H1 (cell line): ENCODE measurements around the gene CLIC3. TPM values are rescaled to one million over a fixed set of nuclear protein-coding genes. Genes with fewer than 3 reads are reported as not detected.

ENCODE experiments used
- CTCF ChIA-PET: fragments of 300-600 bp; sonication (Branson Sonifier 250); formaldehyde crosslinking; loops from one replicate; lab custom pipeline; 2021; ENCODE audit not compliant: partially characterized antibody; lab: Charles Lee
- POLR2A ChIA-PET: fragments of 300-600 bp; sonication (Branson Sonifier 250); formaldehyde crosslinking; loops from one replicate; lab custom pipeline; 2021; ENCODE audit warnings: inconsistent platforms; ENCODE audit not compliant: partially characterized antibody; lab: Charles Lee
- DNase-seq, 2 experiments: peaks; one replicate each; pipeline versions ENCODE4 v3.0.0 to v3.0.0-alpha.2; 2010 to 2022; ENCODE audit warnings: low spot score in 2 of 2, low read depth in 1 of 2, mixed read lengths in 1 of 2
- FAIRE-seq: peaks from 2 replicates; lab custom pipeline; 2011; peaks lifted over from hg19 to GRCh38; lab: Jason Lieb, UNC
- H2AFZ ChIP-seq: 2 replicates; pipeline ENCODE4 v1.8.1; 2012; ENCODE audit warnings: low read length, inconsistent platforms
- H2AK5ac ChIP-seq: 2 replicates; pipeline ENCODE4 v1.6.1; 2013; ENCODE audit warnings: low read depth, low read length
- H2BK120ac ChIP-seq: replicated peaks from 2 replicates; pipeline ENCODE3; 2013; ENCODE audit warnings: low read depth, low read length, inconsistent platforms
- H2BK12ac ChIP-seq: 2 replicates; pipeline ENCODE4 v1.6.1; 2013; ENCODE audit warnings: low read depth, low read length
- H2BK15ac ChIP-seq: 2 replicates; pipeline ENCODE4 v1.6.1; 2013; ENCODE audit warnings: low read length
- H2BK20ac ChIP-seq: 2 replicates; pipeline ENCODE4 v1.6.1; 2013; ENCODE audit warnings: low read length
- H2BK5ac ChIP-seq: 2 replicates; pipeline ENCODE4 v1.6.1; 2013; ENCODE audit warnings: low read depth, low read length
- H3K14ac ChIP-seq: 2 replicates; pipeline ENCODE4 v1.6.1; 2013; ENCODE audit warnings: inconsistent platforms; ENCODE audit not compliant: insufficient read length
- H3K18ac ChIP-seq: 2 replicates; pipeline ENCODE4 v1.6.1; 2013; ENCODE audit warnings: low read length; ENCODE audit errors: extremely low read depth
- H3K23ac ChIP-seq: 2 replicates; pipeline ENCODE4 v1.6.1; 2013; ENCODE audit warnings: inconsistent platforms; ENCODE audit not compliant: insufficient read length
- H3K23me2 ChIP-seq: 2 replicates; pipeline ENCODE4 v1.6.1; 2013; ENCODE audit warnings: low read depth, low read length
- H3K27ac ChIP-seq: 2 replicates; pipeline ENCODE4 v1.6.1; 2011; ENCODE audit warnings: low read depth, low read length, inconsistent platforms
- H3K27me3 ChIP-seq, 4 experiments: replicated peaks in 1 of 4; 1 replicate in 1 of 4; 2 replicates in 3 of 4; pipeline versions ENCODE4 v1.6.1 to v1.8.1; 2011 to 2013; ENCODE audit warnings: low read length in 3 of 4, mild to moderate bottlenecking in 3 of 4, inconsistent platforms in 2 of 4, mixed read lengths in 2 of 4, moderate library complexity in 1 of 4; ENCODE audit not compliant: control insufficient read depth in 3 of 4, insufficient read depth in 3 of 4; ENCODE audit errors: extremely low read depth in 1 of 4
- H3K36me3 ChIP-seq, 4 experiments: 2 replicates each; pipeline versions ENCODE4 v1.6.1 to v1.8.1; 2011 to 2013; ENCODE audit warnings: mild to moderate bottlenecking in 4 of 4, low read length in 3 of 4, moderate library complexity in 2 of 4, control low read depth in 1 of 4, inconsistent platforms in 1 of 4; ENCODE audit not compliant: insufficient read depth in 4 of 4, control insufficient read depth in 2 of 4
- H3K4ac ChIP-seq: replicated peaks from 2 replicates; pipeline ENCODE3; 2013; ENCODE audit warnings: low read length, low read depth, mixed read lengths, inconsistent platforms; ENCODE audit not compliant: insufficient read length
- H3K4me1 ChIP-seq, 4 experiments: replicated peaks in 1 of 4; 1 replicate in 1 of 4; 2 replicates in 3 of 4; pipeline versions ENCODE4 v1.6.1 to v1.8.1; 2011 to 2013; ENCODE audit warnings: low read length in 3 of 4, inconsistent platforms in 2 of 4, mixed read lengths in 1 of 4; ENCODE audit not compliant: insufficient read depth in 4 of 4, control insufficient read depth in 3 of 4
- H3K4me2 ChIP-seq, 2 experiments: 2 replicates each; pipeline versions ENCODE4 v1.6.1 to v1.8.1; 2011 to 2013; ENCODE audit warnings: low read depth in 2 of 2, low read length in 2 of 2, control low read depth in 1 of 2, inconsistent platforms in 1 of 2, mild to moderate bottlenecking in 1 of 2; ENCODE audit not compliant: insufficient read depth in 1 of 2
- H3K4me3 ChIP-seq, 4 experiments: fragments of 200-600, 300-600 bp in 1 of 4; sonication (generic), shearing (Covaris generic), sonication (Bioruptor Twin) in 1 of 4; 2 replicates each; pipeline versions ENCODE4 v1.5.1 to v1.8.1; 2011 to 2016; ENCODE audit warnings: low read length in 4 of 4, low read depth in 3 of 4, control low read depth in 2 of 4, inconsistent platforms in 2 of 4, mild to moderate bottlenecking in 2 of 4, mixed read lengths in 1 of 4, moderate library complexity in 1 of 4; ENCODE audit not compliant: insufficient read depth in 2 of 4; ENCODE audit errors: extremely low read depth in 1 of 4
- H3K56ac ChIP-seq: replicated peaks from 2 replicates; pipeline ENCODE3; 2013; ENCODE audit warnings: low read depth, mild to moderate bottlenecking, mixed read lengths, low read length, inconsistent platforms; ENCODE audit not compliant: insufficient read length
- H3K79me1 ChIP-seq: 2 replicates; pipeline ENCODE4 v1.6.1; 2013; ENCODE audit warnings: low read depth, low read length, control low read depth
- H3K79me2 ChIP-seq, 2 experiments: 2 replicates each; pipeline versions ENCODE4 v1.6.1 to v1.8.1; 2012 to 2013; ENCODE audit warnings: low read length in 2 of 2, mild to moderate bottlenecking in 2 of 2, inconsistent platforms in 1 of 2; ENCODE audit not compliant: insufficient read depth in 2 of 2, control insufficient read depth in 1 of 2
- H3K9ac ChIP-seq, 4 experiments: replicated peaks in 1 of 4; 1 replicate in 1 of 4; 2 replicates in 3 of 4; pipeline versions ENCODE4 v1.6.1 to v1.8.1; 2011 to 2013; ENCODE audit warnings: low read depth in 3 of 4, low read length in 3 of 4, control low read depth in 2 of 4, mild to moderate bottlenecking in 2 of 4, moderate library complexity in 2 of 4, inconsistent platforms in 1 of 4; ENCODE audit errors: extremely low read depth in 1 of 4
- H3K9me3 ChIP-seq, 2 experiments: 2 replicates each; pipeline versions ENCODE4 v1.6.1 to v1.8.1; 2012 to 2013; ENCODE audit warnings: mild to moderate bottlenecking in 2 of 2, moderate library complexity in 2 of 2, control low read depth in 1 of 2, inconsistent platforms in 1 of 2, low read depth in 1 of 2, low read length in 1 of 2, mixed read lengths in 1 of 2; ENCODE audit not compliant: insufficient read depth in 2 of 2
- H4K20me1 ChIP-seq, 2 experiments: replicated peaks in 1 of 2; 2 replicates each; pipeline versions ENCODE3 to v1.8.1; 2011 to 2013; ENCODE audit warnings: inconsistent platforms in 2 of 2, low read length in 2 of 2, mild to moderate bottlenecking in 1 of 2; ENCODE audit not compliant: insufficient read depth in 2 of 2, control insufficient read depth in 1 of 2
- H4K5ac ChIP-seq: 2 replicates; pipeline ENCODE4 v1.6.1; 2013; ENCODE audit warnings: low read length, low read depth, mixed read lengths, inconsistent platforms; ENCODE audit not compliant: insufficient read length
- H4K8ac ChIP-seq: 2 replicates; pipeline ENCODE4 v1.8.0; 2013; ENCODE audit warnings: mild to moderate bottlenecking, moderate library complexity, low read length, inconsistent platforms; ENCODE audit not compliant: insufficient read depth; ENCODE audit errors: extremely low read depth
- H4K91ac ChIP-seq: replicated peaks from 2 replicates; pipeline ENCODE3; 2013; ENCODE audit warnings: low read length, mixed read lengths, inconsistent platforms; ENCODE audit not compliant: insufficient read length
- JUND ChIP-seq: IDR thresholded peaks from 2 replicates; pipeline ENCODE4 v1.6.1; 2011; ENCODE audit warnings: mild to moderate bottlenecking, improper control_type of control experiment, low read length
- NRF1 ChIP-seq: IDR thresholded peaks from 2 replicates; pipeline ENCODE4 v1.6.1; 2011; ENCODE audit warnings: mild to moderate bottlenecking, low read depth, low read length, improper control_type of control experiment
- POLR2A ChIP-seq, 2 experiments: IDR thresholded peaks; 1 replicate in 1 of 2; 2 replicates in 1 of 2; pipeline ENCODE4 v1.6.1; 2011; ENCODE audit warnings: low read depth in 2 of 2, low read length in 2 of 2, mild to moderate bottlenecking in 2 of 2; ENCODE audit errors: control extremely low read depth in 1 of 2
- POLR2AphosphoS5 ChIP-seq: IDR thresholded peaks from 2 replicates; pipeline ENCODE4 v1.6.1; 2011; ENCODE audit warnings: low read depth, low read length
- SIRT6 ChIP-seq: IDR thresholded peaks from one replicate; pipeline ENCODE4 v1.7.1; 2012; ENCODE audit warnings: low read length, inconsistent platforms
- TBP ChIP-seq: IDR thresholded peaks from 2 replicates; pipeline ENCODE4 v1.6.1; 2011; ENCODE audit warnings: low read depth, low read length, improper control_type of control experiment
- TEAD4 ChIP-seq: IDR thresholded peaks from 2 replicates; pipeline ENCODE4 v1.6.1; 2012; ENCODE audit warnings: low read depth, low read length, inconsistent platforms, mixed read lengths
- WGBS, 2 experiments: shearing (Covaris generic) in 1 of 2; methylation state at CpG; one replicate each; pipeline versions ENCODE4 v1.1.6 to v1.1.7; 2013 to 2015; ENCODE audit warnings: low lambda C conversion rate in 2 of 2, mixed read lengths in 2 of 2, inconsistent platforms in 1 of 2, low coverage in 1 of 2, missing lambda C conversion rate in 1 of 2; ENCODE audit not compliant: insufficient replicate concordance in 2 of 2, insufficient coverage in 1 of 2, insufficient read length in 1 of 2; ENCODE audit errors: extremely low coverage in 1 of 2, missing lambda C conversion rate in 1 of 2; 5-methylcytosine and 5-hydroxymethylcytosine counted together
- polyA plus RNA-seq, 7 experiments: library from polyadenylated mRNA; depleted of rRNA in 3 of 7; stranded (reverse) in 5 of 7; unstranded in 2 of 7; fragments of >200 nt in 5 of 7; fragments of 200-250 nt in 2 of 7; gene quantifications; 1 replicate in 5 of 7; 2 replicates in 1 of 7; 4 replicates in 1 of 7; pipeline versions ENCODE4 v1.2.1 to v1.2.3, GENCODE V29; 2011 to 2013; ENCODE audit warnings: missing spikeins in 2 of 7, mixed read lengths in 2 of 7
- total RNA-seq: library from RNA; stranded (reverse); fragmentation: NEBNext Ultra II Directional; extraction: Animal tissue kit (Norgen Biotek cat#: 25700); gene quantifications from 2 replicates; pipeline ENCODE4 v1.2.1, GENCODE V29; 2021
- TF ChIP-seq, protein P1 (sequence below): IDR thresholded peaks from 2 replicates; pipeline ENCODE4 v1.6.1; 2012; ENCODE audit warnings: low read length, inconsistent platforms
- TF ChIP-seq, protein P2 (sequence below), 3 experiments: IDR thresholded peaks; 1 replicate in 2 of 3; 2 replicates in 1 of 3; pipeline versions ENCODE4 v1.5.1 to v1.6.1; 2011; ENCODE audit warnings: low read length in 3 of 3, mild to moderate bottlenecking in 3 of 3, inconsistent platforms in 2 of 3, low read depth in 1 of 3, moderate library complexity in 1 of 3; ENCODE audit not compliant: insufficient read depth in 1 of 3; ENCODE audit errors: control extremely low read depth in 1 of 3
- TF ChIP-seq, protein P3 (sequence below): IDR thresholded peaks from 2 replicates; pipeline ENCODE4 v1.6.1; 2011; ENCODE audit warnings: low read depth, mild to moderate bottlenecking, low read length; ENCODE audit not compliant: insufficient read depth

CLIC3 gene
- total and polyA plus RNA-seq, 2 of the 8 experiments (the other 6 are each of a cell fraction or from before 2014, with no cell fraction given), result 0.12 TPM; not detected in 1

DNA sequence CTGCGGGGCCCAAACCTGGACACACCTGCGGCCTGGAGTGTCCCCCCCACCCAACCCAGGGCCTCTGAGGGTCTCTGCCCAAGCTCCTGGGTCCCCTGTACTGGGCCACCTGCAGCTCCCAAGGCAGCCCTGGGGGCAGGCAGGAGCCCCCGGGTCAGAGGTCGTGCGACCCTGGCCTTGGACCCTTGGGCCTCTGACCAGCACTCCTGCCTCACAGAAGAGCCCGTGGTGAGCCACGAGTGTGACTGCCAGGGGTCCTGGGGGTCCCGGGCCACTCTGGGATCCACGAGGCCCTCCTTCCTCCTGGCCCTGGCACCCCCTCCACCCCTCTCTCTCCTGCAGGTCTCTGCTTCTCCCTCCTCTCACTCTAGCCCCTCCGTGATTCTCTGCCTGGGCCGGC is 24.0 kb downstream of the CLIC3 start:
- Histone ChIP-seq H3K36me3 (no peaks in the 10 kb centered on the region), H3K14ac (no peak overlapping the region), H3K23me2 (peaks cover under 1% of the 10 kb centered on the region; the same call in 1 of the 2 replicates), H3K9ac (no peak overlapping the region), H2AK5ac (no peak overlapping the region), H4K8ac (no peak overlapping the region), H3K18ac (no peak overlapping the region), H3K4ac (no peak overlapping the region), H2BK20ac (no peak overlapping the region), H2BK120ac (no peak overlapping the region), H3K4me2 (no peak overlapping the region), H3K27me3 (peaks cover 0 to 5% (median 2%) of the 10 kb centered on the region in 4 experiments; a peak in 2 of 7 replicates), H2BK5ac (no peak overlapping the region), H3K27ac (no peak overlapping the region), H3K4me1 (peaks cover 0 to 4% (median 1%) of the 10 kb centered on the region in 4 experiments; a peak in 4 of 7 replicates), H2BK12ac (no peak overlapping the region), H3K9me3 (no peaks in the 10 kb centered on the region), H3K4me3 (no peak overlapping the region), H2BK15ac (no peak overlapping the region), H2AFZ (no peak overlapping the region), H3K23ac (no peak overlapping the region), H4K20me1 (peaks cover 0 to 2% of the 10 kb centered on the region in 2 experiments), H3K79me2 (no peaks in the 10 kb centered on the region), H4K91ac (no peak overlapping the region), H3K79me1 (no peaks in the 10 kb centered on the region), H4K5ac (no peak overlapping the region), H3K56ac (no peak overlapping the region)
- 95% methylated on average over 8 of the region's 11 CpGs; no CpG with 5 or more reads in 1 of the 2 experiments for WGBS, 2 experiments
- TF ChIP-seq POLR2A (IDR thresholded peaks at IDR 0.05; ENCODE audit: control extremely low read depth in 1 of 2, low read depth in 2 of 2, low read length in 2 of 2) (no peak), TBP (no peak), NRF1 (no peak), POLR2AphosphoS5 (no peak), JUND (no peak), TEAD4 (no peak), SIRT6 (no peak)
- TF ChIP-seq, protein P1, sequence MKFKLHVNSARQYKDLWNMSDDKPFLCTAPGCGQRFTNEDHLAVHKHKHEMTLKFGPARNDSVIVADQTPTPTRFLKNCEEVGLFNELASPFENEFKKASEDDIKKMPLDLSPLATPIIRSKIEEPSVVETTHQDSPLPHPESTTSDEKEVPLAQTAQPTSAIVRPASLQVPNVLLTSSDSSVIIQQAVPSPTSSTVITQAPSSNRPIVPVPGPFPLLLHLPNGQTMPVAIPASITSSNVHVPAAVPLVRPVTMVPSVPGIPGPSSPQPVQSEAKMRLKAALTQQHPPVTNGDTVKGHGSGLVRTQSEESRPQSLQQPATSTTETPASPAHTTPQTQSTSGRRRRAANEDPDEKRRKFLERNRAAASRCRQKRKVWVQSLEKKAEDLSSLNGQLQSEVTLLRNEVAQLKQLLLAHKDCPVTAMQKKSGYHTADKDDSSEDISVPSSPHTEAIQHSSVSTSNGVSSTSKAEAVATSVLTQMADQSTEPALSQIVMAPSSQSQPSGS, result no peak
- TF ChIP-seq, protein P2, sequence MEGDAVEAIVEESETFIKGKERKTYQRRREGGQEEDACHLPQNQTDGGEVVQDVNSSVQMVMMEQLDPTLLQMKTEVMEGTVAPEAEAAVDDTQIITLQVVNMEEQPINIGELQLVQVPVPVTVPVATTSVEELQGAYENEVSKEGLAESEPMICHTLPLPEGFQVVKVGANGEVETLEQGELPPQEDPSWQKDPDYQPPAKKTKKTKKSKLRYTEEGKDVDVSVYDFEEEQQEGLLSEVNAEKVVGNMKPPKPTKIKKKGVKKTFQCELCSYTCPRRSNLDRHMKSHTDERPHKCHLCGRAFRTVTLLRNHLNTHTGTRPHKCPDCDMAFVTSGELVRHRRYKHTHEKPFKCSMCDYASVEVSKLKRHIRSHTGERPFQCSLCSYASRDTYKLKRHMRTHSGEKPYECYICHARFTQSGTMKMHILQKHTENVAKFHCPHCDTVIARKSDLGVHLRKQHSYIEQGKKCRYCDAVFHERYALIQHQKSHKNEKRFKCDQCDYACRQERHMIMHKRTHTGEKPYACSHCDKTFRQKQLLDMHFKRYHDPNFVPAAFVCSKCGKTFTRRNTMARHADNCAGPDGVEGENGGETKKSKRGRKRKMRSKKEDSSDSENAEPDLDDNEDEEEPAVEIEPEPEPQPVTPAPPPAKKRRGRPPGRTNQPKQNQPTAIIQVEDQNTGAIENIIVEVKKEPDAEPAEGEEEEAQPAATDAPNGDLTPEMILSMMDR (IDR thresholded peaks at IDR 0.05; ENCODE audit: control extremely low read depth in 1 of 3, insufficient read depth in 1 of 3, low read depth in 1 of 3, low read length in 3 of 3), result no peak
- TF ChIP-seq, protein P3, sequence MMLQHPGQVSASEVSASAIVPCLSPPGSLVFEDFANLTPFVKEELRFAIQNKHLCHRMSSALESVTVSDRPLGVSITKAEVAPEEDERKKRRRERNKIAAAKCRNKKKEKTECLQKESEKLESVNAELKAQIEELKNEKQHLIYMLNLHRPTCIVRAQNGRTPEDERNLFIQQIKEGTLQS, result no peak
- ChIA-PET CTCF (interaction anchor here (1.3 to 9.4 kb wide), 4 partner anchors 12 to 63 kb away, joined by 5 to 38 read pairs (median 22); no protein-coding TSS in a partner anchor), POLR2A (no interaction called here)
- FAIRE-seq, result no peak
- no peak for DNase-seq
